Caco-2 (cell line): ENCODE measurements around the gene CTSF. TPM values are rescaled to one million over a fixed set of nuclear protein-coding genes. Genes with fewer than 3 reads are reported as not detected.

Experiments
- BruUV-seq: library from RNA; stranded (reverse); fragments of 400-500 nt; replicated peaks from 2 replicates; lab custom pipeline; 2021; lab: Mats Ljungman, UMichigan
- CTCF ChIA-PET: fragments of 300-600 bp; sonication (Branson Sonifier 250); formaldehyde crosslinking; loops from one replicate; lab custom pipeline; 2022; ENCODE audit warnings: antibody characterized with exemption; lab: Charles Lee
- POLR2A ChIA-PET: fragments of 300-600 bp; sonication (Branson Sonifier 250); formaldehyde crosslinking; loops from one replicate; lab custom pipeline; 2022; ENCODE audit warnings: antibody characterized with exemption; lab: Charles Lee
- DNase-seq, 2 experiments: peaks; one replicate each; pipeline versions ENCODE4 v3.0.0 to v3.0.0-alpha.2; 2020 to 2022
- H3K27me3 ChIP-seq: replicated peaks from 2 replicates; pipeline ENCODE4 v1.6.0; 2011; ENCODE audit warnings: low read length; ENCODE audit not compliant: control insufficient read depth, insufficient read depth
- H3K36me3 ChIP-seq: 2 replicates; pipeline ENCODE4 v1.5.1; 2011; ENCODE audit warnings: low read length; ENCODE audit not compliant: control insufficient read depth, insufficient read depth
- H3K4me1 ChIP-seq: fragments of 250-450 bp; sonication (Bioruptor Pico); 2 replicates; pipeline ENCODE4 v1.5.1; 2020; ENCODE audit warnings: mild to moderate bottlenecking
- H3K4me3 ChIP-seq: 2 replicates; pipeline ENCODE4 v1.5.1; 2011; ENCODE audit warnings: low read depth, mild to moderate bottlenecking, control low read depth, low read length
- H3K9me3 ChIP-seq: fragments of 250-450 bp; sonication (Bioruptor Pico); 2 replicates; pipeline ENCODE4 v1.5.1; 2020; ENCODE audit warnings: mild to moderate bottlenecking, moderate library complexity
- H3K27ac Mint-ChIP-seq: one replicate; pipeline ENCODE4 v1.8.0; 2022; ENCODE audit warnings: mixed read lengths; ENCODE audit not compliant: unreplicated experiment
- H3K27me3 Mint-ChIP-seq: one replicate; pipeline ENCODE4 v1.8.0; 2022; ENCODE audit warnings: mixed read lengths; ENCODE audit not compliant: insufficient read depth, unreplicated experiment
- H3K36me3 Mint-ChIP-seq: one replicate; pipeline ENCODE4 v1.8.0; 2022; ENCODE audit warnings: mild to moderate bottlenecking, mixed read lengths; ENCODE audit not compliant: insufficient read depth, unreplicated experiment
- H3K4me1 Mint-ChIP-seq: one replicate; pipeline ENCODE4 v1.8.0; 2022; ENCODE audit warnings: low read depth, mixed read lengths; ENCODE audit not compliant: unreplicated experiment
- H3K4me3 Mint-ChIP-seq: one replicate; pipeline ENCODE4 v1.8.0; 2022; ENCODE audit warnings: mild to moderate bottlenecking, moderate library complexity, mixed read lengths; ENCODE audit not compliant: unreplicated experiment
- H3K9me3 Mint-ChIP-seq: one replicate; pipeline ENCODE4 v1.8.0; 2022; ENCODE audit warnings: mixed read lengths; ENCODE audit not compliant: unreplicated experiment
- intact Hi-C: fragments of 100-400 bp; cut with micrococcal nuclease; formaldehyde crosslinking; loops from one replicate; pipeline ENCODE4 v1.10.0; 2022; ENCODE audit not compliant: unreplicated experiment
- total RNA-seq: library from RNA; stranded (reverse); gene quantifications from 2 replicates; pipeline ENCODE4 v1.2.3, GENCODE V29; 2022
- TF ChIP-seq, protein P1 (sequence below), 2 experiments: fragments of 200-600 bp in 1 of 2; IDR thresholded peaks; 1 replicate in 1 of 2; 2 replicates in 1 of 2; pipeline versions ENCODE4 v1.5.1 to v1.8.0; 2011 to 2022; ENCODE audit warnings: antibody characterized with exemption in 1 of 2, control low read depth in 1 of 2, inconsistent platforms in 1 of 2, low read depth in 1 of 2, low read length in 1 of 2, mild to moderate bottlenecking in 1 of 2, moderate library complexity in 1 of 2; ENCODE audit not compliant: insufficient read depth in 1 of 2, severe bottlenecking in 1 of 2, unreplicated experiment in 1 of 2

CTSF gene
- total RNA-seq, 1 experiment from 2014 or later = not detected

- Mint-ChIP-seq H3K27ac (no peak overlapping the region), H3K27me3 (no peaks in the 10 kb centered on the region), H3K4me3 (no peak overlapping the region), H3K4me1 (no peaks in the 10 kb centered on the region), H3K36me3 (no peaks in the 10 kb centered on the region), H3K9me3 (no peaks in the 10 kb centered on the region)
- BruUV-seq = no TSS peak
- H3K9me3 ChIP-seq = no peaks in the 10 kb centered on the region
- ChIA-PET CTCF (no interaction called here), POLR2A (no interaction called here)
- H3K36me3 ChIP-seq = no peaks in the 10 kb centered on the region
- intact Hi-C loops = no loop called here
- no peak for DNase-seq
- H3K27me3 ChIP-seq = no peaks in the 10 kb centered on the region
- no peak overlapping the region for H3K4me3 ChIP-seq
- no peaks in the 10 kb centered on the region for H3K4me1 ChIP-seq
- TF ChIP-seq, protein P1, sequence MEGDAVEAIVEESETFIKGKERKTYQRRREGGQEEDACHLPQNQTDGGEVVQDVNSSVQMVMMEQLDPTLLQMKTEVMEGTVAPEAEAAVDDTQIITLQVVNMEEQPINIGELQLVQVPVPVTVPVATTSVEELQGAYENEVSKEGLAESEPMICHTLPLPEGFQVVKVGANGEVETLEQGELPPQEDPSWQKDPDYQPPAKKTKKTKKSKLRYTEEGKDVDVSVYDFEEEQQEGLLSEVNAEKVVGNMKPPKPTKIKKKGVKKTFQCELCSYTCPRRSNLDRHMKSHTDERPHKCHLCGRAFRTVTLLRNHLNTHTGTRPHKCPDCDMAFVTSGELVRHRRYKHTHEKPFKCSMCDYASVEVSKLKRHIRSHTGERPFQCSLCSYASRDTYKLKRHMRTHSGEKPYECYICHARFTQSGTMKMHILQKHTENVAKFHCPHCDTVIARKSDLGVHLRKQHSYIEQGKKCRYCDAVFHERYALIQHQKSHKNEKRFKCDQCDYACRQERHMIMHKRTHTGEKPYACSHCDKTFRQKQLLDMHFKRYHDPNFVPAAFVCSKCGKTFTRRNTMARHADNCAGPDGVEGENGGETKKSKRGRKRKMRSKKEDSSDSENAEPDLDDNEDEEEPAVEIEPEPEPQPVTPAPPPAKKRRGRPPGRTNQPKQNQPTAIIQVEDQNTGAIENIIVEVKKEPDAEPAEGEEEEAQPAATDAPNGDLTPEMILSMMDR (IDR thresholded peaks at IDR 0.05; ENCODE audit: insufficient read depth in 1 of 2, low read depth in 1 of 2, low read length in 1 of 2, severe bottlenecking in 1 of 2, unreplicated experiment in 1 of 2) = no peak
These were observed 4.6 kb downstream of the CTSF start for GRCh38 chr11:66563832-66564231.

- H3K9me3 ChIP-seq = no peaks in the 10 kb centered on the region
- H3K4me1 ChIP-seq = no peaks in the 10 kb centered on the region
- TF ChIP-seq, protein P1 (IDR thresholded peaks at IDR 0.05; ENCODE audit: insufficient read depth in 1 of 2, low read depth in 1 of 2, low read length in 1 of 2, severe bottlenecking in 1 of 2, unreplicated experiment in 1 of 2) = no peak
- Mint-ChIP-seq H3K27ac (no peak overlapping the region), H3K27me3 (no peaks in the 10 kb centered on the region), H3K9me3 (no peaks in the 10 kb centered on the region), H3K4me3 (no peak overlapping the region), H3K4me1 (no peaks in the 10 kb centered on the region), H3K36me3 (no peaks in the 10 kb centered on the region)
- intact Hi-C loops = no loop called here
- H3K27me3 ChIP-seq = no peaks in the 10 kb centered on the region
- no peak for DNase-seq
- H3K4me3 ChIP-seq = no peak overlapping the region
- ChIA-PET POLR2A (interaction anchor here (1.4 kb wide), 1 partner anchor 53 kb away, joined by 3 read pairs; no protein-coding TSS in a partner anchor), CTCF (interaction anchor here (0.6 kb wide), 1 partner anchor 170 kb away, joined by 6 read pairs; no protein-coding TSS in a partner anchor)
- no TSS peak for BruUV-seq
- no peaks in the 10 kb centered on the region for H3K36me3 ChIP-seq
These were observed 5.4 kb downstream of the CTSF start for GRCh38 chr11:66562907-66563583.

DNA sequence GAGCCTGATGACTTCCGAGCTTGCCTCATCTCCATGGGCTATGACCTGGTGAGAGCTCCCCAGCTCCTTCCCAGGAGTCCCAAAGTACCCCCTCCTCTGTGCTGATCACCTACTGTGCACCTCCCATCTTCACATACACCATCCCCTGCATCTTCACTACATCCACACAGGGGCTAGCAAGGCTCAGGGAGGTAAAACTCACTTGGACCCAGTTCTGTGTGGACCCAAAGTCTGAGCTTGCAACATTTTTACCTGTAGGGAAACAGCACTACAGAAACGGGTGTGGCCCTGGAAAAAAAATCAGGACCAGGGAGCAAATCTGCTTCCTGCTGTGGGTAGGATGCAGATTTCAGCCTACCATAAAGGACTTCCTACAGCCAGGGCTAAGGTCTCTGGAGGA lies 6.1 kb downstream of the CTSF start:
- H3K27me3 Mint-ChIP-seq = no peaks in the 10 kb centered on the region
- intact Hi-C loops = no loop called here

More for the DNA sequence above, 6.1 kb downstream of the CTSF start:
- H3K4me3 Mint-ChIP-seq = no peak overlapping the region
- no peaks in the 10 kb centered on the region for H3K9me3 Mint-ChIP-seq
- no peaks in the 10 kb centered on the region for H3K36me3 ChIP-seq
- BruUV-seq = no TSS peak
- H3K9me3 ChIP-seq = no peaks in the 10 kb centered on the region
- H3K27me3 ChIP-seq = no peaks in the 10 kb centered on the region
- H3K4me3 ChIP-seq = no peak overlapping the region
- H3K27ac Mint-ChIP-seq = no peak overlapping the region
- DNase-seq = no peak
- ChIA-PET CTCF (interaction anchor here (0.7 to 1.3 kb wide), 3 partner anchors 27 to 39 kb away, joined by 3 read pairs; no protein-coding TSS in a partner anchor), POLR2A (interaction anchor here (1.4 kb wide), 1 partner anchor 54 kb away, joined by 3 read pairs; no protein-coding TSS in a partner anchor)
- TF ChIP-seq, protein P1 (IDR thresholded peaks at IDR 0.05; ENCODE audit: insufficient read depth in 1 of 2, low read depth in 1 of 2, low read length in 1 of 2, severe bottlenecking in 1 of 2, unreplicated experiment in 1 of 2) = no peak
- no peaks in the 10 kb centered on the region for H3K36me3 Mint-ChIP-seq
- H3K4me1 Mint-ChIP-seq = no peaks in the 10 kb centered on the region
- H3K4me1 ChIP-seq = no peaks in the 10 kb centered on the region
